Measurements from ENCODE around the gene CEPT1.

GRCh38 chr1:111097356-111098099 is 42.5 kb upstream of the CEPT1 start:
- TF ChIP-seq EZH2 (IDR thresholded peaks at IDR 0.05; ENCODE audit: low read depth), result no peak
- no peak for TF ChIP-seq CTCF (conservative IDR thresholded peaks at IDR 0.05)
